LNCaP clone FGC (cell line): ENCODE results near the gene PABPN1L.

ENCODE experiments used
- DNase-seq: peaks from one replicate; pipeline ENCODE4 v3.0.0-alpha.2; 2011; ENCODE audit warnings: low read depth
- H3K4me3 ChIP-seq: 2 replicates; pipeline ENCODE4 v1.5.1; 2011; ENCODE audit warnings: mild to moderate bottlenecking, low read depth, low read length, control low read depth
- CTCF ChIP-seq: IDR thresholded peaks from 2 replicates; pipeline ENCODE4 v1.5.1; 2012; ENCODE audit warnings: mild to moderate bottlenecking; ENCODE audit not compliant: control insufficient read depth, insufficient read depth; ENCODE audit errors: extremely low read depth

Gene PABPN1L

GRCh38 chr16:88861359-88861758, 5.1 kb downstream of the PABPN1L start:
- no peak overlapping the region for H3K4me3 ChIP-seq
- no peak for DNase-seq
- no peak for TF ChIP-seq CTCF

- DNase-seq: no peak
- TF ChIP-seq CTCF: no peak
- H3K4me3 ChIP-seq: no peak overlapping the region
Observed at GRCh38 chr16:88859381-88860091, 6.9 kb downstream of the PABPN1L start.

GRCh38 chr16:88857728-88858339, 8.6 kb downstream of the PABPN1L start:
- DNase-seq: peak; percentile 21
- peak overlapping the region; percentile 82 for H3K4me3 ChIP-seq
- TF ChIP-seq CTCF: peak; percentile 83

GRCh38 chr16:88856828-88857727, 9.4 kb downstream of the PABPN1L start, which contains the start of the genes GALNS and TRAPPC2L:
Gene GALNS, minus strand, starts transcription at chr16:88856947. Its CDS starts 70 bp downstream, at chr16:88856877.
Gene TRAPPC2L, plus strand, starts transcription at chr16:88857127. Its CDS starts 24 bp downstream, at chr16:88857151.
- peak within 1 kb of the TSS; percentile 82 for H3K4me3 ChIP-seq
- DNase-seq: peak; percentile 54
- no peak for TF ChIP-seq CTCF

GRCh38 chr16:88856122-88856827, 10.2 kb downstream of the PABPN1L start:
- TF ChIP-seq CTCF: no peak
- DNase-seq: no peak
- peak overlapping the region; percentile 82 for H3K4me3 ChIP-seq

- peak overlapping the region; percentile 82 for H3K4me3 ChIP-seq
- no peak for DNase-seq
- no peak for TF ChIP-seq CTCF
Observed at GRCh38 chr16:88855736-88856121, 10.7 kb downstream of the PABPN1L start.
